Stomach smooth muscle (tissue), 2 donors: Measurements from ENCODE around the gene PANK4.

Experiments used
- H3K27ac ChIP-seq: one replicate; pipeline ENCODE4 v1.7.0; 2013; ENCODE audit warnings: mild to moderate bottlenecking, low read length, inconsistent platforms
- H3K27me3 ChIP-seq, 2 donors: one replicate each; pipeline ENCODE4 v1.7.0; 2013; ENCODE audit warnings: low read length in 2 of 2; ENCODE audit not compliant: insufficient read depth in 2 of 2, control insufficient read depth in 1 of 2
- H3K36me3 ChIP-seq, 2 donors: one replicate each; pipeline ENCODE4 v1.7.0; 2013; ENCODE audit warnings: low read length in 2 of 2; ENCODE audit not compliant: control insufficient read depth in 2 of 2, insufficient read depth in 2 of 2
- H3K4me1 ChIP-seq: one replicate; pipeline ENCODE4 v1.7.0; 2013; ENCODE audit warnings: low read length; ENCODE audit not compliant: control insufficient read depth, insufficient read depth
- H3K4me3 ChIP-seq, 2 donors: one replicate each; pipeline ENCODE4 v1.7.0; 2013; ENCODE audit warnings: low read length in 2 of 2
- H3K9ac ChIP-seq, 2 donors: one replicate each; pipeline ENCODE4 v1.7.0; 2013; ENCODE audit warnings: low read length in 2 of 2, mild to moderate bottlenecking in 1 of 2
- H3K9me3 ChIP-seq, 2 donors: one replicate each; pipeline ENCODE4 v1.7.0; 2013; ENCODE audit warnings: low read length in 2 of 2; ENCODE audit not compliant: control insufficient read depth in 2 of 2
- donor health status: healthy.
- donor health status: Pancreatic carcinoma.

The PANK4 gene

GRCh38 chr1:2475571-2475970 is 50.8 kb downstream of the PANK4 start:
- H3K27me3 ChIP-seq = peaks cover 0 to 3% of the 10 kb centered on the region in 2 donors
- H3K27ac ChIP-seq = no peak overlapping the region
- H3K36me3 ChIP-seq = no peaks in the 10 kb centered on the region
- H3K9ac ChIP-seq = no peak overlapping the region
- no peak overlapping the region for H3K4me3 ChIP-seq
- H3K4me1 ChIP-seq = no peaks in the 10 kb centered on the region
- H3K9me3 ChIP-seq = no peaks in the 10 kb centered on the region

- Histone ChIP-seq H3K9me3 (no peaks in the 10 kb centered on the region), H3K27me3 (peaks cover 0 to 6% of the 10 kb centered on the region in 2 donors), H3K9ac (no peak overlapping the region), H3K4me1 (no peaks in the 10 kb centered on the region), H3K4me3 (no peak overlapping the region), H3K36me3 (no peaks in the 10 kb centered on the region), H3K27ac (no peak overlapping the region)
These were observed 51.4 kb downstream of the PANK4 start for GRCh38 chr1:2474933-2475371.

- Histone ChIP-seq H3K9me3 (no peaks in the 10 kb centered on the region), H3K4me3 (no peak overlapping the region), H3K27me3 (peaks cover 2 to 6% of the 10 kb centered on the region in 2 donors), H3K9ac (no peak overlapping the region), H3K36me3 (no peaks in the 10 kb centered on the region), H3K4me1 (no peaks in the 10 kb centered on the region), H3K27ac (no peak overlapping the region)
These were observed 52.1 kb downstream of the PANK4 start for GRCh38 chr1:2474104-2474844.

- H3K36me3 ChIP-seq = no peaks in the 10 kb centered on the region
- H3K27me3 ChIP-seq = peaks cover 12% of the 10 kb centered on the region in 2 donors
- H3K4me3 ChIP-seq = no peak overlapping the region
- H3K27ac ChIP-seq = no peak overlapping the region
- no peak overlapping the region for H3K9ac ChIP-seq
- no peaks in the 10 kb centered on the region for H3K4me1 ChIP-seq
- H3K9me3 ChIP-seq = no peaks in the 10 kb centered on the region
These were observed 53.2 kb downstream of the PANK4 start for GRCh38 chr1:2473198-2473597.

- Histone ChIP-seq H3K4me1 (no peaks in the 10 kb centered on the region), H3K36me3 (no peaks in the 10 kb centered on the region), H3K4me3 (no peak overlapping the region), H3K9ac (no peak overlapping the region), H3K27me3 (peaks cover 13 to 18% of the 10 kb centered on the region in 2 donors), H3K9me3 (no peaks in the 10 kb centered on the region), H3K27ac (no peak overlapping the region)
These were observed 53.7 kb downstream of the PANK4 start for GRCh38 chr1:2472561-2473177.

- Histone ChIP-seq H3K9me3 (no peaks in the 10 kb centered on the region), H3K27me3 (peaks cover 14 to 23% of the 10 kb centered on the region in 2 donors), H3K4me3 (no peak overlapping the region), H3K9ac (no peak overlapping the region), H3K27ac (no peak overlapping the region), H3K4me1 (no peaks in the 10 kb centered on the region), H3K36me3 (no peaks in the 10 kb centered on the region)
These were observed 54.3 kb downstream of the PANK4 start for GRCh38 chr1:2472109-2472508.

GRCh38 chr1:2471587-2472001 is 54.8 kb downstream of the PANK4 start:
- H3K9me3 ChIP-seq = no peaks in the 10 kb centered on the region
- H3K4me1 ChIP-seq = no peaks in the 10 kb centered on the region
- H3K27ac ChIP-seq = no peak overlapping the region
- H3K27me3 ChIP-seq = peaks cover 19 to 25% of the 10 kb centered on the region in 2 donors
- H3K4me3 ChIP-seq = no peak overlapping the region
- H3K36me3 ChIP-seq = no peaks in the 10 kb centered on the region
- H3K9ac ChIP-seq = no peak overlapping the region

GRCh38 chr1:2471159-2471471 is 55.3 kb downstream of the PANK4 start:
- Histone ChIP-seq H3K9me3 (no peaks in the 10 kb centered on the region), H3K27me3 (peaks cover 23 to 30% of the 10 kb centered on the region in 2 donors), H3K4me3 (no peak overlapping the region), H3K36me3 (no peaks in the 10 kb centered on the region), H3K9ac (no peak overlapping the region), H3K27ac (no peak overlapping the region), H3K4me1 (no peaks in the 10 kb centered on the region)

GRCh38 chr1:2470290-2471158 is 55.9 kb downstream of the PANK4 start:
- Histone ChIP-seq H3K4me3 (no peak overlapping the region), H3K27ac (no peak overlapping the region), H3K27me3 (peaks cover 27 to 34% of the 10 kb centered on the region in 2 donors), H3K4me1 (no peaks in the 10 kb centered on the region), H3K36me3 (no peaks in the 10 kb centered on the region), H3K9me3 (no peaks in the 10 kb centered on the region), H3K9ac (no peak overlapping the region)

GRCh38 chr1:2469103-2469940 is 57.1 kb downstream of the PANK4 start:
- Histone ChIP-seq H3K36me3 (no peaks in the 10 kb centered on the region), H3K27ac (no peak overlapping the region), H3K27me3 (peaks cover 35 to 37% of the 10 kb centered on the region in 2 donors)

More at GRCh38 chr1:2469103-2469940, 57.1 kb downstream of the PANK4 start:
- Histone ChIP-seq H3K9ac (no peak overlapping the region), H3K4me3 (no peak overlapping the region), H3K4me1 (no peaks in the 10 kb centered on the region), H3K9me3 (no peaks in the 10 kb centered on the region)
